HG02571 (cell line): ENCODE results near the gene CREBZF.
"Not testable (repeated sequence)": the region's sequence is repeated elsewhere in the genome, so short reads cannot be mapped to it uniquely, and the experiment has no call there.

Source experiments
- ATAC-seq: cut with Tn5 transposase; IDR thresholded peaks from one replicate; pipeline ENCODE4 v1.9.1; 2021; ENCODE audit warnings: mild to moderate bottlenecking, moderate library complexity; ENCODE audit not compliant: unreplicated experiment

CREBZF gene

GRCh38 chr11:85627332-85627997 lies 37.5 kb downstream of the CREBZF start, which contains the start of gene DLG2:
TSS of gene DLG2 (minus strand) at chr11:85627344.
- ATAC-seq, result no peak

DNA sequence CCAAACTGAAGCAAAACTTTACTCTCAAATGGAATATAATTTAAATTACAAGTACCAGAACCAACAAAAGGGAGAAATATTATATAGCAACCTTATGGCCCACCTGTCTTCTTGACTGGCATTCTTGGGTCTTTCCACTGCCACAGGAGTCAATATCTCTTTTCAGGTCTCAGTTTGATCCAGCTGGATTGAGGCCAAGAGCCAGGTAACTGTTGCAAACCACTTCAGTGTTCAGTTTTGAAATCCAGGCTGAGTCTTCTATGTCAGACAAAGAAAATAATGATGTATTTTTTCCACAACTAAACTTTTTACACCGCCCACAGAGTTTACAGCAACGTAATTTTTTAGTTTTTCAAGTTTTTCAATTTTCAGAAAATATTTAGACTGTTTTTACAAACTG lies 38.4 kb downstream of the CREBZF start:
- ATAC-seq, result no peak

DNA sequence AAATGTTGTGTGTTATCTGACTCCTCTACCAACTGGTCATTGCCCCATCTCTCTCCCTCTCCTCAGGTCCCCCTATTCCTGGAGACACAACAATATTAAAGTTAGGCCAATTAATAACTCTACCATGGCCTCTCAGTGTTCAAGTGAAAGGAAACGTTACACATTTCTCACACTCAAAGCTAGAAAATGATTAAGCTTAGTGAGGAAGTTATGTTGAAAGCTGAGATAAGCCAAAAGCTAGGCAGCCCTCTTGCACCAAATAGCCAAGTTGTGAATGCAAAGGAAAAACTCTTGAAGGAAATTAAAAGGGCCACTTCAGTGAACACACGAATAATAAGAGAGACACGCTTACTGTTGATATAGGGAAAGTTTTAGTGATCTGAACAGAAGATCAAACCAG lies 44.7 kb downstream of the CREBZF start:
- no peak for ATAC-seq

DNA sequence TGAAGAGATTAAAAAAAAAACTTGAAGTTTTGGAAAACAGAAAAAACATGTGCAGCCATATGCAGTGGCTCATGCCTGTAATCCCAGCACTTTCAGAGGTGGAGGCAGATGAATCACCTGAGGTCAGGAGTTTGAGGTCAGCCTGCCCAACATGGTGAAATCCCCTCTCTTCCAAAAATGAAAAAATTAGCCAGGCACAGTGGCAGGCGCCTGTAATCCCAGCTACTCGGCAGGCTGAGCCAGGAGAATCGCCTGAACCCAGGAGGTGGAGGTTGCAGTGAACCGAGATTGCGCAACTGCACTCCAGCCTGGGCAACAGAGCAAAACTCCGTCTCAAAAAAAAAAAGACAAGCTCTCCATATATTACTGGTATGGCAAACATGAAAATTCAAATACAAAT lies 45.4 kb downstream of the CREBZF start:
- no peak for ATAC-seq

DNA sequence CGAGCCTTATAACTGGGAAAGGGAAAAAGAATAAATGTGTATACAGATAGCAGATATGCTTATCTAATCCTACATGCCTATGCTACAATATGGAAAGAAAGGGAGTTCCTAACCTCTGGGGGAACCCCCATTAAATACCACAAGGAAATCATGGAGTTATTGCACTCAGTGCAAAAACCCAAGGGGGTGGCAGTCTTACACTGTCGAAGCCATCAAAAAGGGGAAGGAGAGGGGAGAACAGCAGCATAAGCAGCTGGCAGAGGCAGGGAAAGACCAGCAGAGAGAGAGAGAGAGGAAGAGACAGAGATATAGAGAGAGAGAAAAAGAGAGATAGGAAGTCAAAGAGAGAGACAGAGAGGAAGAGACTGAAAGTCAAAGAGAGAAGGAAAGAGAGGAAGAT lies 53.3 kb downstream of the CREBZF start:
- ATAC-seq, result not testable (repeated sequence)
